WERI-Rb-1 (cell line): ENCODE data around the gene GNB1L.
"Not testable (repeated sequence)": the region's sequence is repeated elsewhere in the genome, so short reads cannot be mapped to it uniquely, and the experiment has no call there.

Experiments
- DNase-seq: peaks from one replicate; pipeline ENCODE4 v3.0.0-alpha.2; 2020
- H3K27ac ChIP-seq: fragments of 250-450 bp; sonication (Bioruptor Pico); 2 replicates; pipeline ENCODE4 v1.5.1; 2020; ENCODE audit warnings: mild to moderate bottlenecking, moderate library complexity
- H3K27me3 ChIP-seq: fragments of 250-450 bp; sonication (Bioruptor Pico); 2 replicates; pipeline ENCODE4 v1.5.1; 2021; ENCODE audit warnings: mild to moderate bottlenecking, low read depth, moderate library complexity; ENCODE audit not compliant: insufficient read depth, severe bottlenecking
- H3K36me3 ChIP-seq: fragments of 250-450 bp; sonication (Bioruptor Pico); 2 replicates; pipeline ENCODE4 v1.5.1; 2020; ENCODE audit warnings: mild to moderate bottlenecking, moderate library complexity
- H3K4me3 ChIP-seq: 2 replicates; pipeline ENCODE4 v1.5.1; 2011; ENCODE audit warnings: low read depth, mild to moderate bottlenecking, control low read depth, low read length
- H3K9me3 ChIP-seq: fragments of 250-450 bp; sonication (Bioruptor Pico); 2 replicates; pipeline ENCODE4 v1.5.1; 2021; ENCODE audit warnings: mild to moderate bottlenecking, moderate library complexity; ENCODE audit not compliant: severe bottlenecking
- TF ChIP-seq, protein P1 (sequence below): IDR thresholded peaks from 2 replicates; pipeline ENCODE4 v1.5.1; 2011; ENCODE audit warnings: low read depth, mild to moderate bottlenecking, control low read depth, inconsistent platforms, low read length

GNB1L gene

DNA sequence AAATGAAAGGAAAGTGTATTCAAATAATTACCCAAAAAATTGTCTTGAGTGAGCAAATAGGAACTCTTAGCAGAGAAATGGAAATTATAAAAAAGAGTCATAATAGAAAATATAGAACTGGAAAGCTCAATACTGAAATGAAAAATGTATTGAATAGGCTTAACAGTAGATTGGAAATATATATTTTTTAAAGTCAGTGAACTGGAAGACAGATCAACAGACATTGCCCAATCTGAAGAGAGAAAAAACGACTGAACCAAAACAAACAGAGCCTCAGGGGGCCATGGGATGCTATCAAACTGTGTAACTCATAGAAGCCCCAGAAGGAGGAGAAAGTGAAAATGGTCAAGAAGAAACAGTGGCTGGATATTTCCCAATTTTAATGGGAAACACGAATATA lies 61.5 kb downstream of the GNB1L start:
- DNase-seq = no peak
- TF ChIP-seq, protein P1, sequence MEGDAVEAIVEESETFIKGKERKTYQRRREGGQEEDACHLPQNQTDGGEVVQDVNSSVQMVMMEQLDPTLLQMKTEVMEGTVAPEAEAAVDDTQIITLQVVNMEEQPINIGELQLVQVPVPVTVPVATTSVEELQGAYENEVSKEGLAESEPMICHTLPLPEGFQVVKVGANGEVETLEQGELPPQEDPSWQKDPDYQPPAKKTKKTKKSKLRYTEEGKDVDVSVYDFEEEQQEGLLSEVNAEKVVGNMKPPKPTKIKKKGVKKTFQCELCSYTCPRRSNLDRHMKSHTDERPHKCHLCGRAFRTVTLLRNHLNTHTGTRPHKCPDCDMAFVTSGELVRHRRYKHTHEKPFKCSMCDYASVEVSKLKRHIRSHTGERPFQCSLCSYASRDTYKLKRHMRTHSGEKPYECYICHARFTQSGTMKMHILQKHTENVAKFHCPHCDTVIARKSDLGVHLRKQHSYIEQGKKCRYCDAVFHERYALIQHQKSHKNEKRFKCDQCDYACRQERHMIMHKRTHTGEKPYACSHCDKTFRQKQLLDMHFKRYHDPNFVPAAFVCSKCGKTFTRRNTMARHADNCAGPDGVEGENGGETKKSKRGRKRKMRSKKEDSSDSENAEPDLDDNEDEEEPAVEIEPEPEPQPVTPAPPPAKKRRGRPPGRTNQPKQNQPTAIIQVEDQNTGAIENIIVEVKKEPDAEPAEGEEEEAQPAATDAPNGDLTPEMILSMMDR = no peak

DNA sequence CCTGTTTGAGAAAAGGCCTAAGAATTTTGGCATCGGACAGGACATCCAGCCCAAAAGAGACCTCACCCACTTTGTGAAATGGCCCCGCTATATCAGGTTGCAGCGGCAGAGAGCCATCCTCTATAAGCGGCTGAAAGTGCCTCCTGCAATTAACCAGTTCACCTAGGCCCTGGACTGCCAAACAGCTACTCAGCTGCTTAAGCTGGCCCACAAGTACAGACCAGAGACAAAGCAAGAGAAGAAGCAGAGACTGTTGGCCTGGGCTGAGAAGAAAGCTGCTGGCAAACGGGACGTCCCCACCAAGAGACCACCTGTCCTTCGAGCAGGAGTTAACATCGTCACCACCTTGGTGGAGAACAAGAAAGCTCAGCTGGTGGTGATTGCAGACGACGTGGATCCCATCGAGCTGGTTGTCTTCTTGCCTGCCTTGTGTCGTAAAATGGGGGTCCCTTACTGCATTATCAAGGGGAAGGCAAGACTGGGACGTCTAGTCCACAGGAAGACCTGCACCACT lies 62.2 kb downstream of the GNB1L start:
- H3K27ac ChIP-seq, H3K4me3 ChIP-seq, H3K9me3 ChIP-seq, H3K27me3 ChIP-seq, H3K36me3 ChIP-seq, DNase-seq: not testable (repeated sequence)

More for the DNA sequence above, 61.5 kb downstream of the GNB1L start:
- H3K4me3 ChIP-seq = no peak overlapping the region
- peaks cover 9% of the 10 kb centered on the region for H3K9me3 ChIP-seq
- H3K27me3 ChIP-seq = no peaks in the 10 kb centered on the region
- no peak overlapping the region for H3K27ac ChIP-seq
- no peaks in the 10 kb centered on the region; the same call in 1 of the 2 replicates for H3K36me3 ChIP-seq

DNA sequence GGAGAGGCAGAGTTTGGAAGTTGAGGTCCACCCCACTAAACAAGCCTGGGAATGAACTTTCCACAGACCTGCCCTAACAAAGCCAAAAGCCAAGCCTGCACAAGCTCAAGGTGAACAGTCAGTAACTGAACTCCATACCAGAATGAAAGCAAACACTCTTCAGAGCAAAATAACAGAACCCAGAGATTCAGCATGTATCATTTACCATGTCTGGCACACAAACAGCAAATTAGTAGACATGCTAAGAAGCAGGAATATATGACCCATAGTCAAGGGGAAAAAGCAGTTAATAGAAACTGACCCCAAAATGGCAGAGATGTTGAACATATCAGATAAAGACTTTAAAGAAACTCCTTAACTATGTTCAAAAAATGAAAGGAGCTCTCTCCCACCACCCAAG lies 62.8 kb downstream of the GNB1L start:
- Histone ChIP-seq H3K9me3 (peaks cover 9% of the 10 kb centered on the region), H3K4me3 (no peak overlapping the region), H3K36me3 (no peaks in the 10 kb centered on the region; the same call in 1 of the 2 replicates), H3K27me3 (no peaks in the 10 kb centered on the region), H3K27ac (no peak overlapping the region)
- no peak for DNase-seq
- TF ChIP-seq, protein P1 = no peak

DNA sequence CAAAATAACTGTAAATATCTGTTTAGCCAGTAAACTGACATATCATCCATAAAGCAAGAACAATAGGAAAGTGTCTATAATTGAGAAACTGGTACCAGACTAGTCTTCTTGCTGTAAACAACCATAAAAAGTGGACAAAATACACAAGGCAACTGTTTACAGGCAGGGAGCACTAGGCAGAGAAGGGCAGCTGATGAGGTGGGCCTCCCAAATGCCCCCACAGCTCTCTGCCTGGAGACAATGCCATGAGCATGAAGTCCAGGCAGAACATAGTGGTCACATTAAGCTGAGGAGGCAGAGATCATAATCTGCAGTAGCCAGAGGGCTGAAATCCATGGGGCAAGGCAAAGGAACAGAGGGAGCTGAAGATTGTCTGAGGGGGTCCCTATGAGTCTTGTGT lies 63.4 kb downstream of the GNB1L start:
- DNase-seq = no peak
- no peaks in the 10 kb centered on the region for H3K27me3 ChIP-seq
- TF ChIP-seq, protein P1 = no peak
- peaks cover 9% of the 10 kb centered on the region for H3K9me3 ChIP-seq
- H3K27ac ChIP-seq = no peak overlapping the region
- H3K4me3 ChIP-seq = no peak overlapping the region
- H3K36me3 ChIP-seq = no peaks in the 10 kb centered on the region; the same call in 1 of the 2 replicates

DNA sequence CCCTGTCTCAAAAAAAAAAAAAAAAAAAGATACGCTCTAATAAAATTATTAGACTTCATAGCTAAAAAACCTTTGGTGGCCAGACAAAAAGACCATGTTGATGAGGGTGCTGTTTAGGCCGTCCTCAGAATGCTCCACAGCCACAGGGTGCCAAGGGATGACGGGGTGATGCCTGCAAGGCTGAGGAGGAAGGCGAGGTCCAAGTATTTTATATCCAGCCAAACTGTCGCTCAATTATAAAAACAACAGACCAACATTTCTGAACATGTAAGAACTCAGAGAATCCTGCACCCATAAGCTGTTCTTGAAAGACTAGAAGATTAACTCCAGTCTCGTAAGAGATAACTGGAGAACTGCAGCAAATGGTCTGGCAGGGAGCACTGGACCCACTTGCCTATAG lies 64.8 kb downstream of the GNB1L start:
- peaks cover 9% of the 10 kb centered on the region for H3K9me3 ChIP-seq
- H3K36me3 ChIP-seq = no peaks in the 10 kb centered on the region; the same call in 1 of the 2 replicates
- no peaks in the 10 kb centered on the region for H3K27me3 ChIP-seq
- DNase-seq = no peak
- H3K27ac ChIP-seq = no peak overlapping the region
- H3K4me3 ChIP-seq = no peak overlapping the region
- TF ChIP-seq, protein P1 = no peak

DNA sequence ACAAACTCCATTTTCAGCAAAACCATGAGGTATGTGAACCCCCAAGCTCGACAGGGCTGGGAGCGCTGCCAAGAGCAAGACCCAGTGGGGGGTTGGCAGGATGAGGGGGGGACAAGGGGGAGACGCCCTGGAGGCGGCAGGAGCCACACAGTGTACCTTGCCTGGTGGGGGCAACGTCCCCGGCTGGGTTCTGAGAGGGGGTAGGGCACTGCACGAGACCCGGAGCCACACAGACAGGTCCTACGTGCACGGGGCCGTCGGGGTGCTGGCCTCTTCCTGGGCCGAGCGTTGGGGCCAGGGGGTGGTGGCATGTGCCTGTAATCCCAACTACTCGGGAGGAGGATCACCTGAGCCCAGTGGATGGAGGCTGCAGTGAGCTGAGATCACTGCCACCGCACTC lies 65.3 kb downstream of the GNB1L start:
- H3K9me3 ChIP-seq = peaks cover 9% of the 10 kb centered on the region
- TF ChIP-seq, protein P1 = no peak
- H3K27me3 ChIP-seq = no peaks in the 10 kb centered on the region
- no peak for DNase-seq
- no peak overlapping the region for H3K27ac ChIP-seq
- no peak overlapping the region for H3K4me3 ChIP-seq
- H3K36me3 ChIP-seq = no peaks in the 10 kb centered on the region; the same call in 1 of the 2 replicates
